ENCODE measurements around the gene DYNC2I2.

GRCh38 chr9:128689820-128690683, 33.4 kb upstream of the DYNC2I2 start:
- TF ChIP-seq CTCF (conservative IDR thresholded peaks at IDR 0.05; ENCODE audit: low read length): no peak
- TF ChIP-seq EZH2phosphoT487 (IDR thresholded peaks at IDR 0.05; ENCODE audit: borderline replicate concordance): no peak
